Suprapubic skin (tissue), 4 donors: Measurements from ENCODE around the gene NID2. TPM values are rescaled to one million over a fixed set of nuclear protein-coding genes. Genes with fewer than 3 reads are reported as not detected.

ENCODE experiments used
- DNase-seq, 2 donors: peaks; one replicate each; pipeline ENCODE4 v3.0.0-alpha.2; 2019; ENCODE audit warnings: low spot score in 2 of 2
- H3K27ac ChIP-seq: fragments of 200-600 bp; sonication (generic); one replicate; pipeline ENCODE4 v1.5.1; 2019
- H3K27me3 ChIP-seq: fragments of 200-600 bp; sonication (generic); one replicate; pipeline ENCODE4 v1.5.1; 2019
- H3K36me3 ChIP-seq: fragments of 200-600 bp; sonication (generic); one replicate; pipeline ENCODE4 v1.5.1; 2019
- H3K4me1 ChIP-seq: fragments of 200-600 bp; sonication (generic); one replicate; pipeline ENCODE4 v1.5.1; 2019
- H3K4me3 ChIP-seq: fragments of 200-600 bp; sonication (generic); one replicate; pipeline ENCODE4 v1.5.1; 2019; ENCODE audit warnings: mild to moderate bottlenecking
- H3K9me3 ChIP-seq: fragments of 200-600 bp; sonication (generic); one replicate; pipeline ENCODE4 v1.5.1; 2019
- EP300 ChIP-seq: sonication (generic); formaldehyde crosslinking; IDR thresholded peaks from one replicate; pipeline ENCODE4 v1.6.1; 2017; ENCODE audit warnings: antibody characterized with exemption
- POLR2A ChIP-seq, 2 donors: fragments of 450-650 bp; IDR thresholded peaks; one replicate each; pipeline ENCODE4 v1.6.1; 2017; ENCODE audit warnings: antibody characterized with exemption in 2 of 2, mild to moderate bottlenecking in 2 of 2, moderate library complexity in 2 of 2
- POLR2AphosphoS5 ChIP-seq, 3 donors: sonication (generic); formaldehyde crosslinking; IDR thresholded peaks; one replicate each; pipeline ENCODE4 v1.6.1; 2017; ENCODE audit warnings: antibody characterized with exemption in 3 of 3
- WGBS: methylation state at CpG from one replicate; pipeline ENCODE4 v1.1.5; 2018; 5-methylcytosine and 5-hydroxymethylcytosine counted together
- total RNA-seq, 4 donors: library from RNA; depleted of rRNA; stranded (reverse); fragments of >200 nt; gene quantifications; one replicate each; pipeline ENCODE4 v1.1.0, GENCODE V29; 2016
- TF ChIP-seq, protein P1 (sequence below), 2 donors: fragments of 200-600 bp in 1 of 2; fragments of 450-650 bp in 1 of 2; sonication (generic) in 1 of 2; IDR thresholded peaks; one replicate each; pipeline ENCODE4 v1.5.1; 2016 to 2019; ENCODE audit warnings: antibody characterized with exemption in 2 of 2, mild to moderate bottlenecking in 1 of 2, moderate library complexity in 1 of 2

NID2 gene
- total RNA-seq, 4 donors from 2014 or later, result 1.0 to 4.3 (median 2.6) TPM

DNA sequence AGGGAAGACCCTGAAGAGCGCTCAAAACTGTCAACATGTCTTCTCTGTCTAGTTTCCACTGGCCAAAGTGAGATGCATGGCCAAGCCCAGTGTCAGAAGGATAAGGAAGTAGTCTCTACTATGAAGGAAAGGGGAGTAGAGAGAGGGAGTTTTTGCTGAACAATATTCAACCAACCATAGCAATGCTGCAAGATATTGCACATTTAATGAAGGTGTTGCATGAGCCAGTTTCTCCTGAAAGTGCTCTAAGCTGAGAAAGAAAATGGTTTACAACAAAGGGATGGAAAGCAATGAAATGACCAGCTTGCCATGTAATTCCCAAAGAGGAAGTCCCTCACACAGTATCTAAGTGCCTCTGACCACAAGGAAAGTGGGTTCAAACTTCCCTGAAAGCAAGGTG, 40.0 kb upstream of the NID2 start:
- Histone ChIP-seq H3K4me1 (no peaks in the 10 kb centered on the region), H3K27me3 (no peaks in the 10 kb centered on the region), H3K9me3 (no peaks in the 10 kb centered on the region), H3K4me3 (no peak overlapping the region), H3K27ac (no peak overlapping the region), H3K36me3 (no peaks in the 10 kb centered on the region)
- TF ChIP-seq POLR2A (IDR thresholded peaks at IDR 0.05) (no peak), POLR2AphosphoS5 (IDR thresholded peaks at IDR 0.05) (no peak), EP300 (no peak)
- TF ChIP-seq, protein P1, sequence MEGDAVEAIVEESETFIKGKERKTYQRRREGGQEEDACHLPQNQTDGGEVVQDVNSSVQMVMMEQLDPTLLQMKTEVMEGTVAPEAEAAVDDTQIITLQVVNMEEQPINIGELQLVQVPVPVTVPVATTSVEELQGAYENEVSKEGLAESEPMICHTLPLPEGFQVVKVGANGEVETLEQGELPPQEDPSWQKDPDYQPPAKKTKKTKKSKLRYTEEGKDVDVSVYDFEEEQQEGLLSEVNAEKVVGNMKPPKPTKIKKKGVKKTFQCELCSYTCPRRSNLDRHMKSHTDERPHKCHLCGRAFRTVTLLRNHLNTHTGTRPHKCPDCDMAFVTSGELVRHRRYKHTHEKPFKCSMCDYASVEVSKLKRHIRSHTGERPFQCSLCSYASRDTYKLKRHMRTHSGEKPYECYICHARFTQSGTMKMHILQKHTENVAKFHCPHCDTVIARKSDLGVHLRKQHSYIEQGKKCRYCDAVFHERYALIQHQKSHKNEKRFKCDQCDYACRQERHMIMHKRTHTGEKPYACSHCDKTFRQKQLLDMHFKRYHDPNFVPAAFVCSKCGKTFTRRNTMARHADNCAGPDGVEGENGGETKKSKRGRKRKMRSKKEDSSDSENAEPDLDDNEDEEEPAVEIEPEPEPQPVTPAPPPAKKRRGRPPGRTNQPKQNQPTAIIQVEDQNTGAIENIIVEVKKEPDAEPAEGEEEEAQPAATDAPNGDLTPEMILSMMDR (IDR thresholded peaks at IDR 0.05), result no peak
- no peak for DNase-seq
- WGBS, result 100% methylated on average over 1 of the region's 1 CpG

DNA sequence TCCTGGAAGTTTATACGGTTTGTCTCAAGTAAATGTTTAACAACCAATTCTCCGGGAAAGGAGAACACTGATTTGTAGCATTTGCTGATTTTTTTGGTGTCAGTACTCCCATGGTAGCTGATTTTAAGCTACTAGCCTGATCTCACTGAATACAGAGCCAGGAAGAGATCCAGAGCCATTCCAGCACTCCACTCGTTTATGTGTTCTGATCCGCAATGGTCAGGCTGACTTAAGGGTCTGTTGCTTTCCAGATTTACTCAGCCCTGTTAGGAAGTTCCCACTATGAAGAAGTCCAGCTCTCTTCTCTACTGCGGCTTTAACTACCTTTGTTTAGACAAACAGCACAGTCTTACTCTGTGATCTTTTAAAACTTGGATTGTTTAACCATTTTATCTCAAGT, 38.0 kb upstream of the NID2 start:
- WGBS, result 78% methylated on average over 5 of the region's 5 CpGs
- no peaks in the 10 kb centered on the region for H3K36me3 ChIP-seq
- no peak overlapping the region for H3K27ac ChIP-seq
- no peaks in the 10 kb centered on the region for H3K27me3 ChIP-seq
- H3K9me3 ChIP-seq, result no peaks in the 10 kb centered on the region
- H3K4me3 ChIP-seq, result no peak overlapping the region
- no peaks in the 10 kb centered on the region for H3K4me1 ChIP-seq
- no peak for DNase-seq
- TF ChIP-seq POLR2AphosphoS5 (IDR thresholded peaks at IDR 0.05) (no peak), EP300 (no peak), POLR2A (IDR thresholded peaks at IDR 0.05) (no peak)
- TF ChIP-seq, protein P1 (IDR thresholded peaks at IDR 0.05), result no peak

DNA sequence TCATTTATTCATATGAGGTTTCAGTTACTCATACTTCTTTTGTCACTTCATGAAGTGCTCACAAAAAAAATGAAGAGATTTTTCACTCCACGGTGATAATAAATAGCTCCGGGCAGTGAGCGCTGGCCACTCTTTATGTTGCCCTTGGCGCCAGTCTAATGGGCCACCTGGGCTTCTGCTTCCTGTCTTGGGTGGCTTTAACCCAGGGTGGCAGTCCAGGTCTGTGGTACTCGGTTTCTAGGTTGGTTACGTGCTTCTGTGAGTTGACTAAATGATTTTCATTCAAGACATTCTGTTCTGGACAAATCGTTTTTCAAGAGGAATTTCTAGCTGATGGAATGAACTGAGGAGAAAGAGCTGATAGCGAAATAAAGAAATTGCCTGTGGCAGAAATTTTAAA, 34.6 kb upstream of the NID2 start:
- 88% methylated on average over 8 of the region's 8 CpGs for WGBS
- H3K36me3 ChIP-seq, result no peaks in the 10 kb centered on the region
- H3K27ac ChIP-seq, result no peak overlapping the region
- no peak for DNase-seq
- no peaks in the 10 kb centered on the region for H3K4me1 ChIP-seq
- no peaks in the 10 kb centered on the region for H3K9me3 ChIP-seq
- TF ChIP-seq POLR2AphosphoS5 (IDR thresholded peaks at IDR 0.05) (no peak), EP300 (no peak), POLR2A (IDR thresholded peaks at IDR 0.05) (no peak)
- TF ChIP-seq, protein P1 (IDR thresholded peaks at IDR 0.05), result no peak
- no peak overlapping the region for H3K4me3 ChIP-seq
- no peaks in the 10 kb centered on the region for H3K27me3 ChIP-seq

DNA sequence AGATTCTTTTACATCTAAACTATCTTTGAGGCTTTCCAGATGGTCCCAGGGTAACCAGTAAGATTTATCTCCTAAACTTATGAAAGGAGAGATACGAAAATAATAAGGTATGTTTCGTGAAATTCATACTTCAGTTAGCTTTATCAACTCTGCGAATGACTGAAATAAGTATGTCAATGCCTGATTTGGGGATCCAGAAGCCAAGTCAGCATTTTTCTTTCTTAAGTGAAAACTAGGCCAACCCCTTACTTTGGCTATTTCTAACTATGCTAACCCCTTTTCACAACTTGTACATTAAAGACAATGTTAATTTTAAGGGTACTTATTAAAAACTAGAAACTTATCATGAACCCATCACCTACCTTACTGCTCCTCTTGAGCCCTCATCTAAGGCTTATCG, 26.9 kb upstream of the NID2 start:
- H3K36me3 ChIP-seq, result no peaks in the 10 kb centered on the region
- H3K9me3 ChIP-seq, result no peaks in the 10 kb centered on the region
- WGBS, result 99% methylated on average over 4 of the region's 4 CpGs
- DNase-seq, result no peak
- no peak for TF ChIP-seq POLR2A (IDR thresholded peaks at IDR 0.05)
- TF ChIP-seq POLR2AphosphoS5 (IDR thresholded peaks at IDR 0.05), result no peak
- TF ChIP-seq EP300, result no peak
- TF ChIP-seq, protein P1 (IDR thresholded peaks at IDR 0.05), result no peak
- no peaks in the 10 kb centered on the region for H3K4me1 ChIP-seq
- H3K27me3 ChIP-seq, result no peaks in the 10 kb centered on the region
- no peak overlapping the region for H3K4me3 ChIP-seq
- H3K27ac ChIP-seq, result no peak overlapping the region

DNA sequence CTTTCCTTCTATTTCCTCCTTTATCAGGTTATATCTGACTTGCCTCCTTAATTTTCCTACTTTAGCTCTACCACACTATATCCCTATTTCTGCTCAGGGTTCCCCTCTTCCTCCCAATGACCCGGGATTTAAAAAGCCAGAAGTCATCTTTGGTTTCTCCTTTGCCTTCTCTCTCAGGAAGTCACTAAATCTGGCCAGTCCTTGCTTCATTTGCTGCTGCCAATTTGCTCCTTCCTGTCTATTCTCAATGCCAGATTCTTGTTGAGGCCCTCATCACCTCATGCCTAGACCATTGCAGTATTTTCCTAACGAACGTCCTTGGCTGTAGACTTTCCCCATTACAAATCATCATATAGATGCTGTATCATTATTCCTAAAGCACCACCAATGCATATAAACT, 26.5 kb upstream of the NID2 start:
- Histone ChIP-seq H3K27me3 (no peaks in the 10 kb centered on the region), H3K27ac (no peak overlapping the region), H3K36me3 (no peaks in the 10 kb centered on the region), H3K4me1 (no peaks in the 10 kb centered on the region), H3K9me3 (no peaks in the 10 kb centered on the region), H3K4me3 (no peak overlapping the region)
- TF ChIP-seq, protein P1 (IDR thresholded peaks at IDR 0.05), result no peak
- no peak for TF ChIP-seq POLR2A (IDR thresholded peaks at IDR 0.05)
- TF ChIP-seq POLR2AphosphoS5 (IDR thresholded peaks at IDR 0.05), result no peak
- no peak for TF ChIP-seq EP300
- 78% methylated on average over 3 of the region's 3 CpGs for WGBS
- DNase-seq, result no peak
